Measurements from ENCODE around the gene CYP4Z1. TPM values are rescaled to one million over a fixed set of nuclear protein-coding genes. Genes with fewer than 3 reads are reported as not detected.
"Not testable (repeated sequence)": the region's sequence is repeated elsewhere in the genome, so short reads cannot be mapped to it uniquely, and the experiment has no call there.

The CYP4Z1 gene
- total RNA-seq, 1 donor from 2014 or later: not detected

- Histone ChIP-seq H3K4me2 (ENCODE audit: low read length) (no peak overlapping the region), H4K20me1 (ENCODE audit: insufficient read depth, low read length) (no peaks in the 10 kb centered on the region), H3K9ac (ENCODE audit: low read length) (no peak overlapping the region), H3K27me3 (ENCODE audit: insufficient read depth, low read length) (no peaks in the 10 kb centered on the region), H3K4me1 (ENCODE audit: insufficient read depth, low read length) (no peaks in the 10 kb centered on the region), H3K27ac (ENCODE audit: low read depth, low read length) (no peak overlapping the region), H3K4me3 (ENCODE audit: insufficient read depth, low read depth, low read length) (no peak overlapping the region), H3K36me3 (ENCODE audit: insufficient read depth, low read length) (no peaks in the 10 kb centered on the region), H3K79me2 (ENCODE audit: insufficient read depth, low read length) (no peaks in the 10 kb centered on the region), H2AFZ (ENCODE audit: low read depth, low read length) (no peak overlapping the region), H3K9me3 (ENCODE audit: insufficient read depth, low read depth, low read length) (no peaks in the 10 kb centered on the region)
- Mint-ChIP-seq H3K4me1 (ENCODE audit: low read depth, unreplicated experiment) (no peaks in the 10 kb centered on the region), H3K27ac (ENCODE audit: unreplicated experiment) (no peak overlapping the region), H3K4me3 (ENCODE audit: unreplicated experiment) (no peak overlapping the region), H3K27me3 (ENCODE audit: low read depth, unreplicated experiment) (no peaks in the 10 kb centered on the region), H3K9me3 (ENCODE audit: unreplicated experiment) (no peaks in the 10 kb centered on the region), H3K36me3 (ENCODE audit: low read depth, unreplicated experiment) (no peaks in the 10 kb centered on the region)
- FAIRE-seq (no peak), DNase-seq (ENCODE audit: low read depth) (no peak)
- TF ChIP-seq, protein P1, sequence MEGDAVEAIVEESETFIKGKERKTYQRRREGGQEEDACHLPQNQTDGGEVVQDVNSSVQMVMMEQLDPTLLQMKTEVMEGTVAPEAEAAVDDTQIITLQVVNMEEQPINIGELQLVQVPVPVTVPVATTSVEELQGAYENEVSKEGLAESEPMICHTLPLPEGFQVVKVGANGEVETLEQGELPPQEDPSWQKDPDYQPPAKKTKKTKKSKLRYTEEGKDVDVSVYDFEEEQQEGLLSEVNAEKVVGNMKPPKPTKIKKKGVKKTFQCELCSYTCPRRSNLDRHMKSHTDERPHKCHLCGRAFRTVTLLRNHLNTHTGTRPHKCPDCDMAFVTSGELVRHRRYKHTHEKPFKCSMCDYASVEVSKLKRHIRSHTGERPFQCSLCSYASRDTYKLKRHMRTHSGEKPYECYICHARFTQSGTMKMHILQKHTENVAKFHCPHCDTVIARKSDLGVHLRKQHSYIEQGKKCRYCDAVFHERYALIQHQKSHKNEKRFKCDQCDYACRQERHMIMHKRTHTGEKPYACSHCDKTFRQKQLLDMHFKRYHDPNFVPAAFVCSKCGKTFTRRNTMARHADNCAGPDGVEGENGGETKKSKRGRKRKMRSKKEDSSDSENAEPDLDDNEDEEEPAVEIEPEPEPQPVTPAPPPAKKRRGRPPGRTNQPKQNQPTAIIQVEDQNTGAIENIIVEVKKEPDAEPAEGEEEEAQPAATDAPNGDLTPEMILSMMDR (IDR thresholded peaks at IDR 0.05; ENCODE audit: insufficient read depth, low read depth, low read length): no peak
- no peak for TF ChIP-seq EZH2 (IDR thresholded peaks at IDR 0.05; ENCODE audit: insufficient read depth, low read length)
Observed at GRCh38 chr1:47106792-47107191, 39.8 kb downstream of the CYP4Z1 start.

- not testable (repeated sequence) for H3K9me3 Mint-ChIP-seq (ENCODE audit: unreplicated experiment); H3K27ac ChIP-seq (ENCODE audit: low read depth, low read length); H2AFZ ChIP-seq (ENCODE audit: low read depth, low read length); H3K27me3 ChIP-seq (ENCODE audit: insufficient read depth, low read length); H3K9me3 ChIP-seq (ENCODE audit: insufficient read depth, low read depth, low read length); H3K79me2 ChIP-seq (ENCODE audit: insufficient read depth, low read length); FAIRE-seq; H3K36me3 ChIP-seq (ENCODE audit: insufficient read depth, low read length); H3K4me1 ChIP-seq (ENCODE audit: insufficient read depth, low read length); H3K27me3 Mint-ChIP-seq (ENCODE audit: low read depth, unreplicated experiment); H3K9ac ChIP-seq (ENCODE audit: low read length); H4K20me1 ChIP-seq (ENCODE audit: insufficient read depth, low read length); H3K27ac Mint-ChIP-seq (ENCODE audit: unreplicated experiment); H3K4me1 Mint-ChIP-seq (ENCODE audit: low read depth, unreplicated experiment); H3K4me3 ChIP-seq (ENCODE audit: insufficient read depth, low read depth, low read length); H3K4me3 Mint-ChIP-seq (ENCODE audit: unreplicated experiment); H3K36me3 Mint-ChIP-seq (ENCODE audit: low read depth, unreplicated experiment)
- DNase-seq (ENCODE audit: low read depth): peak; percentile 27
- H3K4me2 ChIP-seq (ENCODE audit: low read length): peak overlapping the region; percentile 63
Observed at GRCh38 chr1:47107851-47108574, 41.0 kb downstream of the CYP4Z1 start.

GRCh38 chr1:47109482-47109881 lies 42.5 kb downstream of the CYP4Z1 start:
- not testable (repeated sequence) for H3K4me2 ChIP-seq (ENCODE audit: low read length); H3K9me3 ChIP-seq (ENCODE audit: insufficient read depth, low read depth, low read length); H3K27me3 Mint-ChIP-seq (ENCODE audit: low read depth, unreplicated experiment); H2AFZ ChIP-seq (ENCODE audit: low read depth, low read length); H3K27ac Mint-ChIP-seq (ENCODE audit: unreplicated experiment); H3K4me1 ChIP-seq (ENCODE audit: insufficient read depth, low read length); FAIRE-seq; H3K9ac ChIP-seq (ENCODE audit: low read length); H4K20me1 ChIP-seq (ENCODE audit: insufficient read depth, low read length); H3K36me3 Mint-ChIP-seq (ENCODE audit: low read depth, unreplicated experiment); H3K36me3 ChIP-seq (ENCODE audit: insufficient read depth, low read length); H3K79me2 ChIP-seq (ENCODE audit: insufficient read depth, low read length); H3K4me1 Mint-ChIP-seq (ENCODE audit: low read depth, unreplicated experiment); H3K9me3 Mint-ChIP-seq (ENCODE audit: unreplicated experiment); H3K4me3 ChIP-seq (ENCODE audit: insufficient read depth, low read depth, low read length); H3K27ac ChIP-seq (ENCODE audit: low read depth, low read length); H3K27me3 ChIP-seq (ENCODE audit: insufficient read depth, low read length); H3K4me3 Mint-ChIP-seq (ENCODE audit: unreplicated experiment)
- peak; percentile 2 for DNase-seq (ENCODE audit: low read depth)

Data from astrocyte (in vitro differentiated cells and primary cell).